Measurements from ENCODE around the gene TMEM209.
A peak's percentile ranks its signal among the peaks of the same experiment; 100 is the strongest.

The TMEM209 gene

GRCh38 chr7:130143986-130144311 lies 61.3 kb downstream of the TMEM209 start:
- no peak for TF ChIP-seq CTCF (IDR thresholded peaks at IDR 0.05; ENCODE audit: low read depth, low read length)
- H3K4me3 ChIP-seq (ENCODE audit: low read depth, low read length), result no peak overlapping the region
- in situ Hi-C loops (cut with HindIII; ENCODE audit: low sequenced_read_pairs), result no loop called here
- DNase-seq (ENCODE audit: low read depth, low spot score), result no peak

GRCh38 chr7:130143334-130143732 lies 61.9 kb downstream of the TMEM209 start:
- no peak overlapping the region for H3K4me3 ChIP-seq (ENCODE audit: low read depth, low read length)
- in situ Hi-C loops (cut with HindIII; ENCODE audit: low sequenced_read_pairs), result no loop called here
- DNase-seq (ENCODE audit: low read depth, low spot score), result no peak
- no peak for TF ChIP-seq CTCF (IDR thresholded peaks at IDR 0.05; ENCODE audit: low read depth, low read length)

GRCh38 chr7:130142654-130143333 lies 62.4 kb downstream of the TMEM209 start:
- TF ChIP-seq CTCF (IDR thresholded peaks at IDR 0.05; ENCODE audit: low read depth, low read length), result no peak
- in situ Hi-C loops (cut with HindIII; ENCODE audit: low sequenced_read_pairs), result no loop called here
- H3K4me3 ChIP-seq (ENCODE audit: low read depth, low read length), result no peak overlapping the region
- no peak for DNase-seq (ENCODE audit: low read depth, low spot score)

- in situ Hi-C loops (cut with HindIII; ENCODE audit: low sequenced_read_pairs), result no loop called here
- no peak for DNase-seq (ENCODE audit: low read depth, low spot score)
- H3K4me3 ChIP-seq (ENCODE audit: low read depth, low read length), result peak overlapping the region; percentile 28
- no peak for TF ChIP-seq CTCF (IDR thresholded peaks at IDR 0.05; ENCODE audit: low read depth, low read length)
Observed at GRCh38 chr7:130141884-130142653, 63.1 kb downstream of the TMEM209 start.

- TF ChIP-seq CTCF (IDR thresholded peaks at IDR 0.05; ENCODE audit: low read depth, low read length), result peak; percentile 9
- peak overlapping the region; percentile 28 for H3K4me3 ChIP-seq (ENCODE audit: low read depth, low read length)
- in situ Hi-C loops (cut with HindIII; ENCODE audit: low sequenced_read_pairs), result no loop called here
- DNase-seq (ENCODE audit: low read depth, low spot score), result peak; percentile 80
Observed at GRCh38 chr7:130141161-130141883, 63.9 kb downstream of the TMEM209 start.

GRCh38 chr7:130140551-130141160 lies 64.5 kb downstream of the TMEM209 start:
- in situ Hi-C loops (cut with HindIII; ENCODE audit: low sequenced_read_pairs), result no loop called here
- TF ChIP-seq CTCF (IDR thresholded peaks at IDR 0.05; ENCODE audit: low read depth, low read length), result no peak
- no peak overlapping the region for H3K4me3 ChIP-seq (ENCODE audit: low read depth, low read length)
- no peak for DNase-seq (ENCODE audit: low read depth, low spot score)

All from astrocyte of the spinal cord (primary cell).